GM19328 (cell line): Measurements from ENCODE around the gene RSPH10B.
"Not testable (repeated sequence)": the region's sequence is repeated elsewhere in the genome, so short reads cannot be mapped to it uniquely, and the experiment has no call there.

Experiments used
- ATAC-seq: cut with Tn5 transposase; IDR thresholded peaks from one replicate; pipeline ENCODE4 v1.9.1; 2021; ENCODE audit warnings: mild to moderate bottlenecking, moderate library complexity; ENCODE audit not compliant: unreplicated experiment

Gene RSPH10B

GRCh38 chr7:5930290-5930689 lies 40.2 kb downstream of the RSPH10B start:
- not testable (repeated sequence) for ATAC-seq

- not testable (repeated sequence) for ATAC-seq
These were observed 44.1 kb downstream of the RSPH10B start for GRCh38 chr7:5926263-5926870.

DNA sequence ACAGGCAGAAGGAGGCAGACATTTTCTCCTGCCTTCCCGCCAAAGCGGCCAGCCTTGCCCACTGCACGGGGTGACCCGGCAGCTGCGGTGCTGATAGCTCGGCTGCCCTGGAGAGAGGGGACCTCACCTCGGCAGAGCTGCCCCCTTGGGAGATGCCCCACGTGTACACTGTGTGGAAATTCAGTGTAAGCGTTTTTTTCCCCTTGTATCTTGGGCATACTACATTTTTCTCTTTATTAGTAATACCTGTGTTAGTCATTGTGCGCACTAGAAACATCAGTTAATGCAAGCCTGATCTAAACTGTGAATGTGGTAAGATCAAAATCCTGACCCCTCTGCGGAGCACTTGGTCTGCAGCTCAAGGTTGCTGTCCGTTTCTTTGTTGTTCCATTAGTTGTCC lies 45.9 kb downstream of the RSPH10B start:
- ATAC-seq: not testable (repeated sequence)

DNA sequence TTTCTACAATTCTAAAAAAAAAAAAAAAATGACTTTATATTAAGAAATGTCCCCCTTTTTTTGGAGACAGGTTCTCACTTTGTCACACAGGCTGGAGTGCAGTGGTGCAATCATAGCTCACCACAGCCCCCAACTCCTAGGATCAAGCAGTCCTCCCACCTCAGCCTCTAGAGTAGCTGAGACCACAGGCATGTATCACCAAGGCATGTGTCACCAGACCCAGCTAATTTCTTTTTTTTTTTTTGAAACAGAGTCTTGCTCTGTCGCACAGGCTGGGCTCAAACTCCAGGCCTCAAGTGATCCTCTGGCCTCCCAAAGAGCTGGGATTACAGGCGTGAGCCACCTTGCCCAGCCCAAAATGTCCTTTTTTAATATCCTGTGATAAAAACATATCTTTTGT lies 46.3 kb downstream of the RSPH10B start:
- not testable (repeated sequence) for ATAC-seq

- ATAC-seq: not testable (repeated sequence)
These were observed 54.0 kb downstream of the RSPH10B start for GRCh38 chr7:5916529-5916928.

GRCh38 chr7:5908835-5909234 lies 61.7 kb downstream of the RSPH10B start:
- not testable (repeated sequence) for ATAC-seq

DNA sequence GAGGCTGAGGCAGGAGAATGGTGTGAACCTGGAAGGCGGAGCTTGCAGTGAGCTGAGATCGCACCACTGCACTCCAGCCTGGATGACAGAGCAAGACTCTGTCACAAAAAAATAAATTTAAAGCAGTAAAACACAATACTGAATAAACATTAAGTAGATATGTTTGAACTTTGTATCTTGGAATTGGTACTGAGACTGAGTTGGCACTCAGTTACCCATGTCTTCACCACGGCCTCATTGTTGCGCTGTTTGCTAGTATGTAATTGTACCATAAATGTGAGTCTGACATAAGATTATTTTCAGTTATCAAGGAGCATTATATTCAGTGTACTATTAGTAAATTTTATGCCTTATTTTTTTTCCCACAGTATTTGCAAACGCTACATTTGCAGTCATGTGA lies 65.8 kb downstream of the RSPH10B start:
- not testable (repeated sequence) for ATAC-seq

- ATAC-seq: not testable (repeated sequence)
These were observed 67.5 kb downstream of the RSPH10B start for GRCh38 chr7:5903002-5903401.

DNA sequence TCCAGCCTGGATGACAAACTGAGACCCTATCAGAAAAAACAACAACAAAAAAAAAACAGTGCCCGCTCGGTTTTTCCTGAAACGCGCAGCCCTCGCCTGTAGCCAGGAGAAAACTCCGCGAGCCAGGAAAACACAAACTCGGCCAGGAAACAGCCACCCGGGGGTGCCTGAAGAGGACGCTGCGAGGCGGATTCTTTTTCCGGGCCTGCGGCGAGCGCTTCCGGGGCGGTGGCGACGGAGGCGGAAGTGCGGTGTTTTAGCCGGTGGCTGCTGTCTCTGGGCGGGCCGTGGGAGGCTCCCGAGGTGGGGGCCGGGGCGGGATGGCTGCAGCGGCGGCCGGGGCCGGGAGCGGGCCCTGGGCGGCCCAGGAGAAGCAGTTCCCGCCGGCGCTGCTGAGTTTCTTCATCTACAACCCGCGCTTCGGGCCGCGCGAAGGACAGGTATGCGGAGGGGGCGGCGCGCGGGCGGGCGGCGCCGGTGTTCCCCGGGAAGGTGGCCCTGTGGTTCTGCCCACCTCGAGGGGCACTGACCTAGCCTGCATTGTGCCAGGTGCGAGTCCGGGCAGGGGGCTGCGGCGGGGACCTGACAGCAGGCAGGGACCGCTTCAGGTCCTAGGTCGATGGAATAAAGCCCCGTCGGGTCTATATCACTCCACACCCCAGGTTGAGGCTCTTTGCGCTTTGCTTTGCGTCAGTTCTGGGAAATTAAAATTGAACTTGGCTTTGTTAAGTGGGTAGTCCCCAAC lies 71.8 kb downstream of the RSPH10B start, which contains the start of gene CCZ1:
Gene CCZ1 (plus strand): TSS at position 254 of the 745 bp plus-strand sequence. CDS start 67 bp downstream, at position 321.
- ATAC-seq: peak; percentile 92

DNA sequence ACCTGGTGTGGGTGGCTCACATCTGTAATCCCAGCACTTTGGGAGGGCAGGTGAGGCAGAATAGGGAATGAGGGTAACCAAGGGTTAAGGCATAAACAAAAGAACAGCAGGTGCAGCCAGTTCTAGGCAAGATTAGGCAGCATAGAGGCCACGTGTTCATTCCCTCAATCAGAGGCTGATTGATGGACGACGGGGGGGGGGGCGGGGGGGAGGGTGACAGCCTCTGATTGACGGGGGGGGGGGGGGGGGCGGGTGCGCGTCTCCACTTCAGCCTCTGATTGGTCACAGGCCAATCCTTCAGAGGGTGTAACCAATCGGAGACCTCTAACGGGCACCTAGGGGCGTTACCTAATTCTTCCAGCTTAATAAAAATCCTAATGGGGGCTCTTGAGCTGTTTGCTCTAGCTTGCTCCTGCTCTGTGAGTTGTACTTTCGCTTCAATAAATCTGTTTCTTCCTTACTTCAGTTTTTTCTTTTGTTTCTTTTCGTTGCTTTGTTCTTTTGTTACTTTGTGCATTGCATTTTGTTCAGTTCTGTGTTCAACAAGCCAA lies 73.0 kb downstream of the RSPH10B start:
- ATAC-seq: not testable (repeated sequence)

DNA sequence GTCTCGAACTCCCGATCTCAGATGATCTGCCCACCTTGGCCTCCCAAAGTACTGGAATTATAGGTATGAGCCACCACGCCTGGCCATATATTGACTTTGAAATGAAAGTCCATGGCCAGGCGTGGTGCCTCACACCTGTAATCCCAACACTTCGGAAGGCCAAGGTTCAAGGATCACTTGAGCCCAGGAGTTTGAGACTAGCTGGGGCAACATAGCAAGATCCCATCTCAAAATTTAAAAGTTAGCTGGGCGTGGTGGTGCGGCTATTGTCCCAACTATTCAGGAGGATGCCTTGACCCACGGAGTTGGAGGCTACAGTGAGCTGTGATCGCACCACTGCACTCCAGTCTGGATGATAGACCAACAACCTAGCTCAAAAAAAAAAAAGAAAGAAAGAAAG lies 78.0 kb downstream of the RSPH10B start:
- ATAC-seq: no peak

- ATAC-seq: not testable (repeated sequence)
These were observed 80.2 kb downstream of the RSPH10B start for GRCh38 chr7:5890244-5890643.

GRCh38 chr7:5888021-5888420 lies 82.5 kb downstream of the RSPH10B start:
- not testable (repeated sequence) for ATAC-seq

DNA sequence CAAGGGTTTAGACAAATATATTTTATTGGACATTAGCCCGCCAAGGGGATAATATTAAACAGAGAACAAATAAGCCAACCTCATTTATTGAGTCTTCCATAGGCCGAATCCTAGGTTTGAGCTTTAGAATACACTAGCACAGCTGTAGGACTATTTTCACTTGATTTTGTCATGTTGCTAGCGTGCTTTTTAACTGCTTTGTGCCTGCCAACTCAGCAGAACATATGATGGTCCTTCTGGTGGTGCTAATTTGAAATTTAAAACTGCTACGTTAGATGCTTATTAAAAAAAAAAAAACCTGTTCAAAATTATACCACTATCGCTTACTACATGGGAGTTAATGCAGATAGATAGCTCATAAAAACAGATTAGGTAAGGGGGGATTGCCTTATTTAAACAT lies 86.1 kb downstream of the RSPH10B start:
- not testable (repeated sequence) for ATAC-seq

DNA sequence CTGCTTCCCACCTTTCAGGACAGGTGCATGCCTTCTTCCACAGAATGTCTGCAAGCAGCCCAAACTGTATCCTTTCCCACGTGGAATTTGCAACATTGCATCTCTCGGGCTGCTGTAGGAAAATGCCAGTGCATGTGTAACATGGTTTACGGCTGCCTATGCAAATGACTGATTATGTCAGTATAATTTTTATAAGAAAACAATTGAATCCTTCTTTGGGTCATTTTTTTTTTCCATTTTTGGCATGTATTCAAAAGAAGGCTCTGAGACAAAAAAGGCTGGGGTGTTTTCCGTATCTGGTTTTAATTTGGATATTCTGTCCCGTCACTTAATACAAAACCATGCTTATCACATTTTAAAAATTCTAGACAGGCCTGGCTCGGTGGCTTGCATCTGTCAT lies 90.4 kb downstream of the RSPH10B start:
- not testable (repeated sequence) for ATAC-seq

- ATAC-seq: not testable (repeated sequence)
These were observed 90.9 kb downstream of the RSPH10B start for GRCh38 chr7:5879591-5879990.
